ENCODE results near the gene GPR107.

DNA sequence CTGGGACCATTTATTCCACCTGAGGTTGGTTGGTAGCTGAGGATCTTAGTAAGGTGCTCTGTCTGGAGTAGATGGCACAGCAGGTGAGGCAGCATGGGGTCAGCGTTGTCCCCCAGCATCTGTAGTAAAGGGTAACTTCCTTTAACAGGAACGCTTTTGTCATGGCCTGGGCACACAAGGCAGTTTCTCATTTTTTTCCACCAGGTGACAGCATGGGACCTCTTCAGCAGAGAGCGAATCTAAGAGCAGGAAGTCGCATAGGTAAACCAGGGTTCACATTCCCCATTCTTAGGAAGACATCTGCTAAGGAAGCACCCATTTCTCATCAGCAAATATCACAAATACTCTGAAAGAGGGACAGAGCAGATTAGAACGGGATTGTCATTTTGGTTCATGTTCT, 56.5 kb downstream of the GPR107 start:
- TF ChIP-seq, protein P1, sequence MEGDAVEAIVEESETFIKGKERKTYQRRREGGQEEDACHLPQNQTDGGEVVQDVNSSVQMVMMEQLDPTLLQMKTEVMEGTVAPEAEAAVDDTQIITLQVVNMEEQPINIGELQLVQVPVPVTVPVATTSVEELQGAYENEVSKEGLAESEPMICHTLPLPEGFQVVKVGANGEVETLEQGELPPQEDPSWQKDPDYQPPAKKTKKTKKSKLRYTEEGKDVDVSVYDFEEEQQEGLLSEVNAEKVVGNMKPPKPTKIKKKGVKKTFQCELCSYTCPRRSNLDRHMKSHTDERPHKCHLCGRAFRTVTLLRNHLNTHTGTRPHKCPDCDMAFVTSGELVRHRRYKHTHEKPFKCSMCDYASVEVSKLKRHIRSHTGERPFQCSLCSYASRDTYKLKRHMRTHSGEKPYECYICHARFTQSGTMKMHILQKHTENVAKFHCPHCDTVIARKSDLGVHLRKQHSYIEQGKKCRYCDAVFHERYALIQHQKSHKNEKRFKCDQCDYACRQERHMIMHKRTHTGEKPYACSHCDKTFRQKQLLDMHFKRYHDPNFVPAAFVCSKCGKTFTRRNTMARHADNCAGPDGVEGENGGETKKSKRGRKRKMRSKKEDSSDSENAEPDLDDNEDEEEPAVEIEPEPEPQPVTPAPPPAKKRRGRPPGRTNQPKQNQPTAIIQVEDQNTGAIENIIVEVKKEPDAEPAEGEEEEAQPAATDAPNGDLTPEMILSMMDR (IDR thresholded peaks at IDR 0.05; ENCODE audit: insufficient read depth, low read depth, low read length): no peak
- TF ChIP-seq EZH2 (IDR thresholded peaks at IDR 0.05; ENCODE audit: insufficient read depth, low read length): no peak

All from astrocyte (in vitro differentiated cells and primary cell).